HS-5 (cell line): ENCODE data around the gene TAS2R20.
"Not testable (repeated sequence)": the region's sequence is repeated elsewhere in the genome, so short reads cannot be mapped to it uniquely, and the experiment has no call there.

Experiments
- DNase-seq: peaks from one replicate; pipeline ENCODE4 v3.0.0-alpha.2; 2012; ENCODE audit warnings: low read depth

The TAS2R20 gene

GRCh38 chr12:10998204-10998603 lies at the start of gene TAS2R20:
Gene TAS2R20 (minus strand): TSS chr12:10998304. CDS start chr12:10997875, 429 bp downstream.
- no peak for DNase-seq

GRCh38 chr12:11041366-11041765 lies 43.3 kb upstream of the TAS2R20 start:
- DNase-seq: not testable (repeated sequence)

GRCh38 chr12:11040162-11040561 lies 42.1 kb upstream of the TAS2R20 start:
- DNase-seq: no peak

GRCh38 chr12:11039171-11039570 lies 41.1 kb upstream of the TAS2R20 start:
- DNase-seq: no peak

GRCh38 chr12:11033959-11034358 lies 35.9 kb upstream of the TAS2R20 start:
- not testable (repeated sequence) for DNase-seq

- no peak for DNase-seq
Measured at GRCh38 chr12:11031307-11031706, 33.2 kb upstream of the TAS2R20 start, which contains the start of gene TAS2R31. Gene TAS2R31 (minus strand): TSS chr12:11031407. CDS start chr12:11031335, 72 bp downstream.

- no peak for DNase-seq
Measured at GRCh38 chr12:11026118-11026517, 28.0 kb upstream of the TAS2R20 start.

- DNase-seq: no peak
Measured at GRCh38 chr12:11023387-11023786, 25.3 kb upstream of the TAS2R20 start.

- no peak for DNase-seq
Measured at GRCh38 chr12:11022520-11022919, 24.4 kb upstream of the TAS2R20 start, which contains the start of gene TAS2R19. Gene TAS2R19 (minus strand): TSS chr12:11022620. CDS start chr12:11022571, 49 bp downstream.

GRCh38 chr12:11016937-11017336 lies 18.8 kb upstream of the TAS2R20 start:
- DNase-seq: no peak

- DNase-seq: no peak
Measured at GRCh38 chr12:11015775-11016430, 17.8 kb upstream of the TAS2R20 start.

- DNase-seq: no peak
Measured at GRCh38 chr12:11014234-11014633, 16.1 kb upstream of the TAS2R20 start.

GRCh38 chr12:11007608-11008007 lies 9.5 kb upstream of the TAS2R20 start:
- no peak for DNase-seq

- no peak for DNase-seq
Measured at GRCh38 chr12:10994307-10994706, 3.8 kb downstream of the TAS2R20 start.

GRCh38 chr12:10989107-10989506 lies 9.0 kb downstream of the TAS2R20 start:
- DNase-seq: no peak

- DNase-seq: no peak
Measured at GRCh38 chr12:10986812-10987211, 11.3 kb downstream of the TAS2R20 start, which contains the start of gene TAS2R50. Gene TAS2R50 (minus strand): TSS chr12:10986912. CDS start chr12:10986860, 52 bp downstream.

GRCh38 chr12:10982244-10982643 lies 15.9 kb downstream of the TAS2R20 start:
- DNase-seq: no peak

- DNase-seq: no peak
Measured at GRCh38 chr12:10974965-10975364, 23.1 kb downstream of the TAS2R20 start.

- peak; percentile 40 for DNase-seq
Measured at GRCh38 chr12:10968765-10969456, 29.2 kb downstream of the TAS2R20 start.

GRCh38 chr12:10967409-10967808 lies 30.7 kb downstream of the TAS2R20 start:
- DNase-seq: peak; percentile 56

- DNase-seq: no peak
Measured at GRCh38 chr12:10966314-10966713, 31.8 kb downstream of the TAS2R20 start.

- no peak for DNase-seq
Measured at GRCh38 chr12:10965476-10965875, 32.6 kb downstream of the TAS2R20 start.

- DNase-seq: no peak
Measured at GRCh38 chr12:10960211-10960610, 37.9 kb downstream of the TAS2R20 start.
